ENCODE measurements around the gene PAM. TPM values are rescaled to one million over a fixed set of nuclear protein-coding genes. Genes with fewer than 3 reads are reported as not detected.
"Not testable (repeated sequence)": the region's sequence is repeated elsewhere in the genome, so short reads cannot be mapped to it uniquely, and the experiment has no call there.

PAM gene
- total and polyA plus RNA-seq, 2 donors from 2014 or later, result 158 to 293 TPM

- intact Hi-C loops (cut with DNase I), result no loop called here
- DNase-seq (no peak), FAIRE-seq (no peak)
- Histone ChIP-seq H3K27ac (ENCODE audit: low read depth in 2 of 2, low read length in 2 of 2) (no peak overlapping the region), H3K9ac (ENCODE audit: low read length in 3 of 3) (no peak overlapping the region), H3K4me3 (ENCODE audit: low read length in 3 of 3) (no peak overlapping the region), H3K36me3 (ENCODE audit: control insufficient read depth in 2 of 3, insufficient read depth in 3 of 3, low read length in 3 of 3) (no peaks in the 10 kb centered on the region), H3K27me3 (ENCODE audit: control insufficient read depth, insufficient read depth, low read length) (no peaks in the 10 kb centered on the region), H3K9me3 (ENCODE audit: control insufficient read depth in 2 of 3, insufficient read depth in 1 of 3, low read length in 3 of 3) (no peaks in the 10 kb centered on the region), H3K4me1 (ENCODE audit: control insufficient read depth in 2 of 3, insufficient read depth in 2 of 3, low read depth in 1 of 3, low read length in 3 of 3) (no peaks in the 10 kb centered on the region)
- TF ChIP-seq CTCF (IDR thresholded peaks at IDR 0.05; ENCODE audit: borderline replicate concordance, extremely low read depth, insufficient read depth), result no peak
These were observed 244.1 kb downstream of the PAM start for GRCh38 chr5:102999191-102999590.

GRCh38 chr5:102999621-103000020 is 244.5 kb downstream of the PAM start:
- DNase-seq; H3K9ac ChIP-seq (ENCODE audit: low read length in 3 of 3); H3K4me1 ChIP-seq (ENCODE audit: control insufficient read depth in 2 of 3, insufficient read depth in 2 of 3, low read depth in 1 of 3, low read length in 3 of 3); H3K4me3 ChIP-seq (ENCODE audit: low read length in 3 of 3); H3K36me3 ChIP-seq (ENCODE audit: control insufficient read depth in 2 of 3, insufficient read depth in 3 of 3, low read length in 3 of 3); FAIRE-seq; H3K27me3 ChIP-seq (ENCODE audit: control insufficient read depth, insufficient read depth, low read length); H3K9me3 ChIP-seq (ENCODE audit: control insufficient read depth in 2 of 3, insufficient read depth in 1 of 3, low read length in 3 of 3); H3K27ac ChIP-seq (ENCODE audit: low read depth in 2 of 2, low read length in 2 of 2); intact Hi-C loops (cut with DNase I): not testable (repeated sequence)

GRCh38 chr5:103000089-103000488 is 245.0 kb downstream of the PAM start:
- no peak for TF ChIP-seq CTCF (IDR thresholded peaks at IDR 0.05; ENCODE audit: borderline replicate concordance, extremely low read depth, insufficient read depth)
- intact Hi-C loops (cut with DNase I), result no loop called here
- H3K27ac ChIP-seq (ENCODE audit: low read depth in 2 of 2, low read length in 2 of 2), result no peak overlapping the region
- H3K9ac ChIP-seq (ENCODE audit: low read length in 3 of 3), result no peak overlapping the region
- H3K36me3 ChIP-seq (ENCODE audit: control insufficient read depth in 2 of 3, insufficient read depth in 3 of 3, low read length in 3 of 3), result no peaks in the 10 kb centered on the region
- H3K27me3 ChIP-seq (ENCODE audit: control insufficient read depth, insufficient read depth, low read length), result no peaks in the 10 kb centered on the region
- no peak for FAIRE-seq
- DNase-seq, result no peak
- H3K4me1 ChIP-seq (ENCODE audit: control insufficient read depth in 2 of 3, insufficient read depth in 2 of 3, low read depth in 1 of 3, low read length in 3 of 3), result no peaks in the 10 kb centered on the region
- H3K4me3 ChIP-seq (ENCODE audit: low read length in 3 of 3), result no peak overlapping the region
- no peaks in the 10 kb centered on the region for H3K9me3 ChIP-seq (ENCODE audit: control insufficient read depth in 2 of 3, insufficient read depth in 1 of 3, low read length in 3 of 3)

- DNase-seq (no peak), FAIRE-seq (no peak)
- no peak for TF ChIP-seq CTCF (IDR thresholded peaks at IDR 0.05; ENCODE audit: borderline replicate concordance, extremely low read depth, insufficient read depth)
- intact Hi-C loops (cut with DNase I), result no loop called here
- Histone ChIP-seq H3K4me1 (ENCODE audit: control insufficient read depth in 2 of 3, insufficient read depth in 2 of 3, low read depth in 1 of 3, low read length in 3 of 3) (no peaks in the 10 kb centered on the region), H3K9ac (ENCODE audit: low read length in 3 of 3) (no peak overlapping the region), H3K27ac (ENCODE audit: low read depth in 2 of 2, low read length in 2 of 2) (no peak overlapping the region), H3K4me3 (ENCODE audit: low read length in 3 of 3) (no peak overlapping the region), H3K9me3 (ENCODE audit: control insufficient read depth in 2 of 3, insufficient read depth in 1 of 3, low read length in 3 of 3) (no peaks in the 10 kb centered on the region), H3K27me3 (ENCODE audit: control insufficient read depth, insufficient read depth, low read length) (no peaks in the 10 kb centered on the region), H3K36me3 (ENCODE audit: control insufficient read depth in 2 of 3, insufficient read depth in 3 of 3, low read length in 3 of 3) (peaks cover 0 to 4% (median 0%) of the 10 kb centered on the region in 3 donors)
These were observed 248.8 kb downstream of the PAM start for GRCh38 chr5:103003872-103004271.

Data from kidney (tissue), 14 donors.